Ovary (tissue), 9 donors: ENCODE data around the gene BABAM2. TPM values are rescaled to one million over a fixed set of nuclear protein-coding genes. Genes with fewer than 3 reads are reported as not detected.

ENCODE experiments used
- DNase-seq, 5 donors: peaks; one replicate each; pipeline ENCODE4 v3.0.0-alpha.2; 2019 to 2020
- H3K27ac ChIP-seq, 2 donors: fragments of 200-600 bp; one replicate each; pipeline versions ENCODE4 v1.5.1 to v1.8.0; 2019 to 2022
- H3K27me3 ChIP-seq: fragments of 200-600 bp; one replicate; pipeline ENCODE4 v1.8.0; 2022
- H3K36me3 ChIP-seq: fragments of 200-600 bp; sonication (generic); one replicate; pipeline ENCODE4 v1.5.1; 2019
- H3K4me1 ChIP-seq: one replicate; pipeline ENCODE4 v1.8.1; 2013; ENCODE audit warnings: mild to moderate bottlenecking, moderate library complexity; ENCODE audit not compliant: insufficient read depth
- H3K4me3 ChIP-seq: fragments of 200-600 bp; sonication (generic); one replicate; pipeline ENCODE4 v1.5.1; 2017
- H3K9me3 ChIP-seq, 2 donors: fragments of 200-600 bp in 1 of 2; sonication (generic) in 1 of 2; one replicate each; pipeline versions ENCODE4 v1.5.1 to v1.8.1; 2013 to 2019; ENCODE audit warnings: mild to moderate bottlenecking in 1 of 2, moderate library complexity in 1 of 2
- CTCF ChIP-seq, 3 donors: fragments of 450-650 bp in 2 of 3; fragments of 200-600 bp in 1 of 3; IDR thresholded peaks; one replicate each; pipeline versions ENCODE4 v1.5.1 to v1.8.0; 2016 to 2022; ENCODE audit warnings: antibody characterized with exemption in 3 of 3, mild to moderate bottlenecking in 1 of 3
- EP300 ChIP-seq: sonication (generic); formaldehyde crosslinking; IDR thresholded peaks from one replicate; pipeline ENCODE4 v1.6.1; 2017; ENCODE audit warnings: antibody characterized with exemption
- POLR2A ChIP-seq: fragments of 450-650 bp; IDR thresholded peaks from one replicate; pipeline ENCODE4 v1.6.1; 2017; ENCODE audit warnings: antibody characterized with exemption, mild to moderate bottlenecking, moderate library complexity
- WGBS, 3 donors: extraction: QIAGEN DNeasy Blood & Tissue Kit in 1 of 3; methylation state at CpG; one replicate each; pipeline versions ENCODE4 v1.1.5 to v1.1.7; 2013 to 2017; 5-methylcytosine and 5-hydroxymethylcytosine counted together
- intact Hi-C, 4 donors: fragments of 100-400 bp; cut with DNase I; formaldehyde crosslinking; loops; one replicate each; pipeline versions ENCODE4 v1.11.0 to v1.15.1; 2022 to 2023
- polyA plus RNA-seq, 2 donors: library from polyadenylated mRNA; stranded (reverse); fragments of 200-250 nt in 1 of 2; fragments of 350-450 nt in 1 of 2; fragmentation: Illumina TruSeq in 1 of 2; extraction: RNeasy Lipid Tissue Mini Kit (QIAGEN cat#74804) in 1 of 2; gene quantifications; one replicate each; pipeline ENCODE4 v1.2.3, GENCODE V29; 2013 to 2014
- total RNA-seq, 7 donors: library from RNA; depleted of rRNA in 2 of 7; stranded (reverse); fragments of >200 nt in 2 of 7; fragmentation: NEBNext Ultra II Directional in 3 of 7; extraction: Animal tissue kit (Norgen Biotek cat#: 25700) in 3 of 7; gene quantifications; one replicate each; pipeline versions ENCODE4 v1.1.0 to v1.2.4, GENCODE V29; 2016 to 2023
- donor health status: DM: no; HTN: no; CAD: no; lungs with moderate emphysema.
- donor health status: DM: no; HTN: no; CAD: no.
- donor health status: Bipolar disorder and iron deficiency.
- donor health status: DM: yes; HTN: yes; CAD: no.
- donor health status: DM: no; HTN: no; CAD: no.
- donor health status: DM: yes; HTN: yes; CAD: no.

Gene BABAM2
- total and polyA plus RNA-seq, 9 donors = 22.0 to 96.7 (median 46.8) TPM

GRCh38 chr2:28357948-28358667, 467.6 kb downstream of the BABAM2 start:
- WGBS, 3 donors = 83 to 87% (median 85%) methylated on average over 19 of the region's 19 CpGs
- no peaks in the 10 kb centered on the region for H3K9me3 ChIP-seq
- intact Hi-C loops = no loop called here

GRCh38 chr2:28358668-28359201, 468.2 kb downstream of the BABAM2 start:
- intact Hi-C loops = no loop called here
- WGBS, 3 donors = 92 to 95% (median 94%) methylated on average over 7 of the region's 7 CpGs
- no peak overlapping the region for H3K27ac ChIP-seq

More at GRCh38 chr2:28357948-28358667, 467.6 kb downstream of the BABAM2 start:
- Histone ChIP-seq H3K4me1 (peaks cover 19% of the 10 kb centered on the region), H3K27ac (no peak overlapping the region), H3K27me3 (no peaks in the 10 kb centered on the region), H3K4me3 (no peak overlapping the region), H3K36me3 (no peaks in the 10 kb centered on the region)
- DNase-seq = no peak
- TF ChIP-seq POLR2A (no peak), CTCF (IDR thresholded peaks at IDR 0.05) (no peak), EP300 (no peak)

GRCh38 chr2:28359222-28360057, 468.9 kb downstream of the BABAM2 start:
- Histone ChIP-seq H3K4me1 (peaks cover 19% of the 10 kb centered on the region), H3K4me3 (no peak overlapping the region), H3K27me3 (no peaks in the 10 kb centered on the region), H3K9me3 (no peaks in the 10 kb centered on the region), H3K36me3 (no peaks in the 10 kb centered on the region), H3K27ac (no peak overlapping the region)
- 89 to 93% (median 92%) methylated on average over 28 of the region's 28 CpGs for WGBS, 3 donors
- intact Hi-C loops = no loop called here
- no peak for DNase-seq
- no peak for TF ChIP-seq CTCF (IDR thresholded peaks at IDR 0.05)
- TF ChIP-seq POLR2A = no peak
- TF ChIP-seq EP300 = no peak

More at GRCh38 chr2:28358668-28359201, 468.2 kb downstream of the BABAM2 start:
- TF ChIP-seq POLR2A (no peak), EP300 (no peak), CTCF (IDR thresholded peaks at IDR 0.05) (no peak)
- H3K4me1 ChIP-seq = peaks cover 19% of the 10 kb centered on the region
- H3K27me3 ChIP-seq = no peaks in the 10 kb centered on the region
- DNase-seq = no peak
- H3K4me3 ChIP-seq = no peak overlapping the region
- H3K36me3 ChIP-seq = no peaks in the 10 kb centered on the region
- H3K9me3 ChIP-seq = no peaks in the 10 kb centered on the region

GRCh38 chr2:28360058-28360717, 469.7 kb downstream of the BABAM2 start:
- WGBS, 3 donors = 80 to 90% (median 81%) methylated on average over 16 of the region's 16 CpGs
- Histone ChIP-seq H3K9me3 (no peaks in the 10 kb centered on the region), H3K36me3 (no peaks in the 10 kb centered on the region), H3K27me3 (no peaks in the 10 kb centered on the region), H3K4me3 (no peak overlapping the region), H3K4me1 (peaks cover 18% of the 10 kb centered on the region), H3K27ac (no peak overlapping the region)
- intact Hi-C loops = no loop called here
- no peak for TF ChIP-seq EP300
- TF ChIP-seq CTCF (IDR thresholded peaks at IDR 0.05) = no peak
- no peak for TF ChIP-seq POLR2A
- DNase-seq = peak in 1 of 5 donors; percentile 37
